ENCODE results near the gene ZNF580. TPM values are rescaled to one million over a fixed set of nuclear protein-coding genes. Genes with fewer than 3 reads are reported as not detected.

ZNF580 gene
- total RNA-seq, 2 donors from 2014 or later, result 49.7 to 70.5 TPM

- 95% methylated on average over 4 of the region's 4 CpGs for WGBS
- intact Hi-C loops (cut with DNase I), result no loop called here
These were observed 26.2 kb downstream of the ZNF580 start for GRCh38 chr19:55667006-55667381.

GRCh38 chr19:55667511-55667910 is 26.7 kb downstream of the ZNF580 start:
- H3K4me1 ChIP-seq (replicated peaks), result no peaks in the 10 kb centered on the region
- no peak for TF ChIP-seq CTCF (IDR thresholded peaks at IDR 0.05)
- no peak for TF ChIP-seq POLR2A (IDR thresholded peaks at IDR 0.05)
- TF ChIP-seq POLR2AphosphoS5 (IDR thresholded peaks at IDR 0.05), result no peak
- DNase-seq (ENCODE audit: low spot score), result no peak
- H3K27me3 ChIP-seq (replicated peaks; ENCODE audit: insufficient read depth), result no peaks in the 10 kb centered on the region
- no peak overlapping the region for H3K27ac ChIP-seq
- no peaks in the 10 kb centered on the region for H3K9me3 ChIP-seq
- H3K36me3 ChIP-seq, result peaks cover 36 to 53% of the 10 kb centered on the region in 2 donors
- no peak overlapping the region for H3K4me3 ChIP-seq
- 88% methylated on average over 12 of the region's 12 CpGs for WGBS
- intact Hi-C loops (cut with DNase I), result no loop called here

More at GRCh38 chr19:55667006-55667381, 26.2 kb downstream of the ZNF580 start:
- TF ChIP-seq POLR2A (IDR thresholded peaks at IDR 0.05) (no peak), POLR2AphosphoS5 (IDR thresholded peaks at IDR 0.05) (no peak), CTCF (IDR thresholded peaks at IDR 0.05) (no peak)
- H3K27ac ChIP-seq, result no peak overlapping the region
- H3K36me3 ChIP-seq, result peaks cover 40 to 58% of the 10 kb centered on the region in 2 donors
- H3K9me3 ChIP-seq, result no peaks in the 10 kb centered on the region
- no peak overlapping the region for H3K4me3 ChIP-seq
- H3K4me1 ChIP-seq (replicated peaks), result no peaks in the 10 kb centered on the region
- no peaks in the 10 kb centered on the region for H3K27me3 ChIP-seq (replicated peaks; ENCODE audit: insufficient read depth)
- DNase-seq (ENCODE audit: low spot score), result no peak

- TF ChIP-seq CTCF (IDR thresholded peaks at IDR 0.05) (no peak), POLR2AphosphoS5 (IDR thresholded peaks at IDR 0.05) (no peak), POLR2A (IDR thresholded peaks at IDR 0.05) (no peak)
These were observed 27.2 kb downstream of the ZNF580 start for GRCh38 chr19:55667958-55668357.

GRCh38 chr19:55668603-55669348 is 28.0 kb downstream of the ZNF580 start:
- H3K4me1 ChIP-seq (replicated peaks), result no peaks in the 10 kb centered on the region
- H3K36me3 ChIP-seq, result peaks cover 28 to 41% of the 10 kb centered on the region in 2 donors
- H3K9me3 ChIP-seq, result no peaks in the 10 kb centered on the region
- no peak overlapping the region for H3K4me3 ChIP-seq
- TF ChIP-seq CTCF (IDR thresholded peaks at IDR 0.05), result no peak
- intact Hi-C loops (cut with DNase I), result no loop called here
- H3K27me3 ChIP-seq (replicated peaks; ENCODE audit: insufficient read depth), result no peaks in the 10 kb centered on the region
- H3K27ac ChIP-seq, result no peak overlapping the region
- WGBS, result 90% methylated on average over 30 of the region's 30 CpGs
- no peak for DNase-seq (ENCODE audit: low spot score)

More at GRCh38 chr19:55667958-55668357, 27.2 kb downstream of the ZNF580 start:
- no peak overlapping the region for H3K4me3 ChIP-seq
- intact Hi-C loops (cut with DNase I), result no loop called here
- no peaks in the 10 kb centered on the region for H3K9me3 ChIP-seq
- no peak for DNase-seq (ENCODE audit: low spot score)
- H3K36me3 ChIP-seq, result peaks cover 32 to 48% of the 10 kb centered on the region in 2 donors
- WGBS, result 71% methylated on average over 11 of the region's 11 CpGs
- H3K27ac ChIP-seq, result no peak overlapping the region
- H3K4me1 ChIP-seq (replicated peaks), result no peaks in the 10 kb centered on the region
- H3K27me3 ChIP-seq (replicated peaks; ENCODE audit: insufficient read depth), result no peaks in the 10 kb centered on the region

All from prostate gland (tissue), 2 donors.